ENCODE results near the gene TBC1D17.

- TF ChIP-seq CTCF (IDR thresholded peaks at IDR 0.05) (no peak), POLR2AphosphoS5 (IDR thresholded peaks at IDR 0.05) (no peak)
These were observed 22.2 kb upstream of the TBC1D17 start for GRCh38 chr19:49855277-49855675.
